ENCODE data around the gene GUCY2F.

- TF ChIP-seq, protein P1, sequence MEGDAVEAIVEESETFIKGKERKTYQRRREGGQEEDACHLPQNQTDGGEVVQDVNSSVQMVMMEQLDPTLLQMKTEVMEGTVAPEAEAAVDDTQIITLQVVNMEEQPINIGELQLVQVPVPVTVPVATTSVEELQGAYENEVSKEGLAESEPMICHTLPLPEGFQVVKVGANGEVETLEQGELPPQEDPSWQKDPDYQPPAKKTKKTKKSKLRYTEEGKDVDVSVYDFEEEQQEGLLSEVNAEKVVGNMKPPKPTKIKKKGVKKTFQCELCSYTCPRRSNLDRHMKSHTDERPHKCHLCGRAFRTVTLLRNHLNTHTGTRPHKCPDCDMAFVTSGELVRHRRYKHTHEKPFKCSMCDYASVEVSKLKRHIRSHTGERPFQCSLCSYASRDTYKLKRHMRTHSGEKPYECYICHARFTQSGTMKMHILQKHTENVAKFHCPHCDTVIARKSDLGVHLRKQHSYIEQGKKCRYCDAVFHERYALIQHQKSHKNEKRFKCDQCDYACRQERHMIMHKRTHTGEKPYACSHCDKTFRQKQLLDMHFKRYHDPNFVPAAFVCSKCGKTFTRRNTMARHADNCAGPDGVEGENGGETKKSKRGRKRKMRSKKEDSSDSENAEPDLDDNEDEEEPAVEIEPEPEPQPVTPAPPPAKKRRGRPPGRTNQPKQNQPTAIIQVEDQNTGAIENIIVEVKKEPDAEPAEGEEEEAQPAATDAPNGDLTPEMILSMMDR (conservative IDR thresholded peaks at IDR 0.05 in 1 of 2, IDR thresholded peaks at IDR 0.05 in 1 of 2; ENCODE audit: low read depth in 1 of 2, low read length in 2 of 2) = no peak
- no peak for TF ChIP-seq EZH2 (IDR thresholded peaks at IDR 0.05; ENCODE audit: low read length, missing control alignments)
Measured at GRCh38 chrX:109484886-109485285, 3.0 kb upstream of the GUCY2F start.
